Endodermal cell (in vitro differentiated cells): ENCODE data around the gene DAPK1. TPM values are rescaled to one million over a fixed set of nuclear protein-coding genes. Genes with fewer than 3 reads are reported as not detected.
A peak's percentile ranks its signal among the peaks of the same experiment; 100 is the strongest.

ENCODE experiments used
- DNase-seq: peaks from one replicate; pipeline ENCODE4 v3.0.0-alpha.2; 2017
- H3K27ac ChIP-seq: 2 replicates; pipeline ENCODE4 v1.5.1; 2013; ENCODE audit warnings: mild to moderate bottlenecking, low read depth, low read length, moderate library complexity
- H3K27me3 ChIP-seq: 2 replicates; pipeline ENCODE4 v1.6.1; 2013; ENCODE audit warnings: mild to moderate bottlenecking, low read length, moderate library complexity; ENCODE audit not compliant: insufficient read depth, control insufficient read depth, poor library complexity, severe bottlenecking
- H3K36me3 ChIP-seq: 2 replicates; pipeline ENCODE4 v1.7.0; 2013; ENCODE audit warnings: mild to moderate bottlenecking, low read length, moderate library complexity; ENCODE audit not compliant: control insufficient read depth, insufficient read depth
- H3K4me1 ChIP-seq: one replicate; pipeline ENCODE4 v1.7.0; 2013; ENCODE audit warnings: low read length; ENCODE audit not compliant: control insufficient read depth, insufficient read depth
- H3K4me3 ChIP-seq: 2 replicates; pipeline ENCODE4 v1.5.1; 2013; ENCODE audit warnings: mild to moderate bottlenecking, low read length, moderate library complexity
- H3K9ac ChIP-seq: 2 replicates; pipeline ENCODE4 v1.6.1; 2013; ENCODE audit warnings: mild to moderate bottlenecking, low read length, moderate library complexity; ENCODE audit not compliant: poor library complexity, severe bottlenecking; ENCODE audit errors: extremely low read depth
- H3K9me3 ChIP-seq: 2 replicates; pipeline ENCODE4 v1.6.1; 2013; ENCODE audit warnings: mild to moderate bottlenecking, low read length, moderate library complexity; ENCODE audit not compliant: control insufficient read depth
- H3K27ac Mint-ChIP-seq: 2 replicates; pipeline ENCODE4 v1.8.0; 2020; ENCODE audit warnings: mixed read lengths
- H3K27me3 Mint-ChIP-seq: 2 replicates; pipeline ENCODE4 v1.8.0; 2021; ENCODE audit warnings: mild to moderate bottlenecking, mixed read lengths; ENCODE audit not compliant: insufficient read depth
- H3K36me3 Mint-ChIP-seq: 2 replicates; pipeline ENCODE4 v1.8.0; 2020; ENCODE audit warnings: low read depth, mixed read lengths
- H3K4me1 Mint-ChIP-seq: 2 replicates; pipeline ENCODE4 v1.8.0; 2020; ENCODE audit warnings: mixed read lengths
- H3K4me3 Mint-ChIP-seq: 2 replicates; pipeline ENCODE4 v1.8.0; 2020; ENCODE audit warnings: mild to moderate bottlenecking, moderate library complexity, mixed read lengths
- H3K9me3 Mint-ChIP-seq: 2 replicates; pipeline ENCODE4 v1.8.0; 2020; ENCODE audit warnings: mild to moderate bottlenecking, mixed read lengths
- WGBS, 2 experiments: methylation state at CpG; one replicate each; pipeline versions ENCODE4 v1.1.5 to v1.1.7; 2013; ENCODE audit warnings: missing lambda C conversion rate in 2 of 2, mixed read lengths in 1 of 2; ENCODE audit not compliant: insufficient coverage in 1 of 2, insufficient read length in 1 of 2; 5-methylcytosine and 5-hydroxymethylcytosine counted together
- total RNA-seq, 2 donors: library from RNA; stranded (reverse); fragmentation: NEBNext Ultra II Directional in 1 of 2; extraction: Animal tissue kit (Norgen Biotek cat#: 25700) in 1 of 2; gene quantifications; 2 replicates in 1 of 2; 3 replicates in 1 of 2; pipeline ENCODE4 v1.2.1, GENCODE V29; 2021
- TF ChIP-seq, protein P1 (sequence below): fragments of 200-600 bp; sonication (generic); conservative IDR thresholded peaks from 2 replicates; pipeline ENCODE4 v1.5.0; 2021; ENCODE audit warnings: antibody characterized with exemption, mild to moderate bottlenecking

The DAPK1 gene
- total RNA-seq, 2 donors from 2014 or later: 117 to 139 TPM

GRCh38 chr9:87720173-87720572 is 222.5 kb downstream of the DAPK1 start:
- peaks cover 1% of the 10 kb centered on the region for H3K4me1 Mint-ChIP-seq
- H3K36me3 Mint-ChIP-seq: no peaks in the 10 kb centered on the region
- H3K4me3 Mint-ChIP-seq: no peak overlapping the region
- Histone ChIP-seq H3K27me3 (peaks cover 10% of the 10 kb centered on the region), H3K9me3 (no peaks in the 10 kb centered on the region), H3K36me3 (no peaks in the 10 kb centered on the region), H3K27ac (no peak overlapping the region), H3K4me3 (no peak overlapping the region), H3K9ac (no peak overlapping the region), H3K4me1 (no peaks in the 10 kb centered on the region)
- H3K27ac Mint-ChIP-seq: no peak overlapping the region
- H3K27me3 Mint-ChIP-seq: peaks cover 45% of the 10 kb centered on the region
- 93% methylated on average over 2 of the region's 2 CpGs; no CpG with 5 or more reads in 1 of the 2 experiments for WGBS, 2 experiments
- TF ChIP-seq, protein P1, sequence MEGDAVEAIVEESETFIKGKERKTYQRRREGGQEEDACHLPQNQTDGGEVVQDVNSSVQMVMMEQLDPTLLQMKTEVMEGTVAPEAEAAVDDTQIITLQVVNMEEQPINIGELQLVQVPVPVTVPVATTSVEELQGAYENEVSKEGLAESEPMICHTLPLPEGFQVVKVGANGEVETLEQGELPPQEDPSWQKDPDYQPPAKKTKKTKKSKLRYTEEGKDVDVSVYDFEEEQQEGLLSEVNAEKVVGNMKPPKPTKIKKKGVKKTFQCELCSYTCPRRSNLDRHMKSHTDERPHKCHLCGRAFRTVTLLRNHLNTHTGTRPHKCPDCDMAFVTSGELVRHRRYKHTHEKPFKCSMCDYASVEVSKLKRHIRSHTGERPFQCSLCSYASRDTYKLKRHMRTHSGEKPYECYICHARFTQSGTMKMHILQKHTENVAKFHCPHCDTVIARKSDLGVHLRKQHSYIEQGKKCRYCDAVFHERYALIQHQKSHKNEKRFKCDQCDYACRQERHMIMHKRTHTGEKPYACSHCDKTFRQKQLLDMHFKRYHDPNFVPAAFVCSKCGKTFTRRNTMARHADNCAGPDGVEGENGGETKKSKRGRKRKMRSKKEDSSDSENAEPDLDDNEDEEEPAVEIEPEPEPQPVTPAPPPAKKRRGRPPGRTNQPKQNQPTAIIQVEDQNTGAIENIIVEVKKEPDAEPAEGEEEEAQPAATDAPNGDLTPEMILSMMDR: no peak
- DNase-seq: peak; percentile 7
- H3K9me3 Mint-ChIP-seq: no peaks in the 10 kb centered on the region

- H3K27ac Mint-ChIP-seq: no peak overlapping the region
- Histone ChIP-seq H3K36me3 (peaks cover under 1% of the 10 kb centered on the region), H3K9me3 (no peaks in the 10 kb centered on the region), H3K27me3 (peaks cover 10% of the 10 kb centered on the region), H3K9ac (no peak overlapping the region), H3K27ac (no peak overlapping the region), H3K4me3 (no peak overlapping the region), H3K4me1 (no peaks in the 10 kb centered on the region)
- H3K4me3 Mint-ChIP-seq: no peak overlapping the region
- 90 to 91% methylated on average over 5 of the region's 5 CpGs for WGBS, 2 experiments
- H3K27me3 Mint-ChIP-seq: peaks cover 46% of the 10 kb centered on the region
- H3K36me3 Mint-ChIP-seq: no peaks in the 10 kb centered on the region
- H3K4me1 Mint-ChIP-seq: peaks cover 4% of the 10 kb centered on the region
- TF ChIP-seq, protein P1: no peak
- DNase-seq: no peak
- no peaks in the 10 kb centered on the region for H3K9me3 Mint-ChIP-seq
Observed at GRCh38 chr9:87722393-87723088, 224.9 kb downstream of the DAPK1 start.

- H3K27ac Mint-ChIP-seq: peak overlapping the region; percentile 96
- H3K4me3 Mint-ChIP-seq: peak overlapping the region; percentile 82
- H3K27me3 Mint-ChIP-seq: peaks cover 37% of the 10 kb centered on the region
- H3K9me3 Mint-ChIP-seq: no peaks in the 10 kb centered on the region
- TF ChIP-seq, protein P1: no peak
- 2 to 3% methylated on average over 19 to 25 of the region's 25 CpGs for WGBS, 2 experiments
- peaks cover 2% of the 10 kb centered on the region for H3K4me1 Mint-ChIP-seq
- DNase-seq: no peak
- no peak overlapping the region for H3K27ac ChIP-seq
- peak overlapping the region; percentile 87 for H3K4me3 ChIP-seq
- H3K36me3 ChIP-seq: peaks cover 26% of the 10 kb centered on the region
- H3K27me3 ChIP-seq: peaks cover 8% of the 10 kb centered on the region
- H3K9ac ChIP-seq: peak overlapping the region; percentile 75
- H3K36me3 Mint-ChIP-seq: peaks cover 21% of the 10 kb centered on the region
- no peaks in the 10 kb centered on the region for H3K4me1 ChIP-seq
- no peaks in the 10 kb centered on the region for H3K9me3 ChIP-seq
Observed at GRCh38 chr9:87725356-87725899, 227.8 kb downstream of the DAPK1 start.
